ENCODE data around the gene DCAF8L2.

GRCh38 chrX:27591938-27592337 is 1.8 kb downstream of the DCAF8L2 start:
- TF ChIP-seq CHD4 (IDR thresholded peaks at IDR 0.05; ENCODE audit: insufficient read depth, insufficient replicate concordance, low read depth, low read length, poor library complexity, severe bottlenecking): no peak
- TF ChIP-seq YY1 (IDR thresholded peaks at IDR 0.05; ENCODE audit: borderline replicate concordance in 1 of 3, control insufficient read depth in 1 of 3, extremely low read depth in 1 of 3, insufficient read depth in 3 of 3, insufficient read length in 1 of 3, insufficient replicate concordance in 2 of 3, low read depth in 1 of 3, low read length in 2 of 3): no peak
- no peak for TF ChIP-seq MEF2A (IDR thresholded peaks at IDR 0.05; ENCODE audit: control insufficient read depth, low read depth, low read length)
- TF ChIP-seq RAD21 (CRISPR knock-in tag; conservative IDR thresholded peaks at IDR 0.05 in 1 of 2, IDR thresholded peaks at IDR 0.05 in 1 of 2): no peak
- no peak for TF ChIP-seq CTCF (IDR thresholded peaks at IDR 0.05 in 2 of 3, conservative IDR thresholded peaks at IDR 0.05 in 1 of 3; ENCODE audit: insufficient read depth in 2 of 3, low read depth in 1 of 3, low read length in 3 of 3)
- TF ChIP-seq MXD1 (CRISPR knock-in tag; IDR thresholded peaks at IDR 0.05; ENCODE audit: borderline replicate concordance, poor library complexity, severe bottlenecking): no peak
- TF ChIP-seq OTX1 (CRISPR knock-in tag; IDR thresholded peaks at IDR 0.05): no peak
- TF ChIP-seq, protein P1, sequence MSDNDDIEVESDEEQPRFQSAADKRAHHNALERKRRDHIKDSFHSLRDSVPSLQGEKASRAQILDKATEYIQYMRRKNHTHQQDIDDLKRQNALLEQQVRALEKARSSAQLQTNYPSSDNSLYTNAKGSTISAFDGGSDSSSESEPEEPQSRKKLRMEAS (CRISPR knock-in tag; IDR thresholded peaks at IDR 0.05): no peak

All from K562 (cell line).